HG02642 (cell line): ENCODE results near the gene RENBP.

Source experiments
- ATAC-seq: cut with Tn5 transposase; IDR thresholded peaks from one replicate; pipeline ENCODE4 v1.9.1; 2021; ENCODE audit warnings: mild to moderate bottlenecking; ENCODE audit not compliant: unreplicated experiment, poor library complexity

RENBP gene

GRCh38 chrX:153937056-153937455, 7.4 kb downstream of the RENBP start:
- no peak for ATAC-seq

GRCh38 chrX:153935326-153935851, 9.1 kb downstream of the RENBP start:
- ATAC-seq: no peak

- peak; percentile 93 for ATAC-seq
These were observed 9.6 kb downstream of the RENBP start, which contains the start of gene NAA10 for GRCh38 chrX:153934762-153935325. NAA10 (minus strand) TSS chrX:153935037; CDS start chrX:153934904, 133 bp downstream.

GRCh38 chrX:153934148-153934761, 10.2 kb downstream of the RENBP start:
- ATAC-seq: no peak

- ATAC-seq: no peak
These were observed 10.7 kb downstream of the RENBP start for GRCh38 chrX:153933748-153934147.

GRCh38 chrX:153932220-153932915, 12.1 kb downstream of the RENBP start:
- no peak for ATAC-seq

- ATAC-seq: no peak
These were observed 12.7 kb downstream of the RENBP start for GRCh38 chrX:153931748-153932147.

- no peak for ATAC-seq
These were observed 13.3 kb downstream of the RENBP start for GRCh38 chrX:153931151-153931550.

- no peak for ATAC-seq
These were observed 14.2 kb downstream of the RENBP start for GRCh38 chrX:153930011-153930910.

- no peak for ATAC-seq
These were observed 14.9 kb downstream of the RENBP start for GRCh38 chrX:153929576-153929975.

- no peak for ATAC-seq
These were observed 15.6 kb downstream of the RENBP start for GRCh38 chrX:153928846-153929245.

- ATAC-seq: peak; percentile 72
These were observed 16.3 kb downstream of the RENBP start for GRCh38 chrX:153927922-153928760.

GRCh38 chrX:153927672-153927921, 16.8 kb downstream of the RENBP start:
- no peak for ATAC-seq

GRCh38 chrX:153926858-153927671, 17.4 kb downstream of the RENBP start:
- peak; percentile 42 for ATAC-seq

GRCh38 chrX:153926552-153926857, 17.9 kb downstream of the RENBP start:
- no peak for ATAC-seq

GRCh38 chrX:153925739-153926551, 18.5 kb downstream of the RENBP start, which contains the start of gene ARHGAP4:
ARHGAP4 (minus strand) TSS chrX:153926264; CDS start chrX:153926202, 62 bp downstream.
- ATAC-seq: peak; percentile 22

- ATAC-seq: no peak
These were observed 19.1 kb downstream of the RENBP start for GRCh38 chrX:153925387-153925738.

GRCh38 chrX:153924149-153924861, 20.1 kb downstream of the RENBP start:
- ATAC-seq: no peak
